Measurements from ENCODE around the gene COPS3.

DNA sequence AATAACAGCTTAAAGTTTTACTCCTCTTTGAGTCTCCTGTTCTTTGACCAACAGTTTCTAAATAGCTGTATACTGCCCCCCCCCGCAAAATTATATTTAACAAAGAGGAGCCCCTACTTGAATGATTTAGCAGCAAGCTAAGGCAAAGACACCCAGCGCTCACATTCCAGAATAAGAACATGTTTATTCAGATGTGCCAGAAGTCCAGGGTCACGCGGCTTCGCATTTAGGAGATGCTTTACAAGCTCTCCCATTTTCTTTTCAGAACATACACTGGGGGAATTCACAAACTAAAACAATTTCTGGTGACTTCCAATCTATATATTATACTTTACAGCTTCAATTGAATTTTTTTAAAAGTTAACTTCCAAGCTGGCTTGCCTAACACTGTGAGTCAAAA lies 80.2 kb downstream of the COPS3 start:
- TF ChIP-seq MEIS2 (IDR thresholded peaks at IDR 0.05; ENCODE audit: partially characterized antibody) (no peak), BDP1 (IDR thresholded peaks at IDR 0.05; ENCODE audit: insufficient read depth, insufficient read length) (no peak), POLR2AphosphoS5 (IDR thresholded peaks at IDR 0.05; ENCODE audit: control insufficient read depth, insufficient read depth, low read depth, low read length) (no peak), CTCF (IDR thresholded peaks at IDR 0.05 in 2 of 3, conservative IDR thresholded peaks at IDR 0.05 in 1 of 3; ENCODE audit: insufficient read depth in 2 of 3, low read depth in 1 of 3, low read length in 3 of 3) (no peak), PHB (CRISPR knock-in tag; IDR thresholded peaks at IDR 0.05) (no peak)

Measured in K562 (cell line).